RWPE2 (cell line): ENCODE measurements around the gene SCYGR7.

Experiments
- ATAC-seq: fragments of 200-7000 bp; cut with Tn5 transposase; 3 replicates; pipeline ENCODE4 v1.9.1; 2021; ENCODE audit warnings: low read depth
- DNase-seq: peaks from one replicate; pipeline ENCODE4 v3.0.0-alpha.2; 2020; ENCODE audit warnings: low spot score
- H3K27ac ChIP-seq: fragments of 450-650 bp; 2 replicates; pipeline ENCODE4 v1.5.1; 2017; ENCODE audit warnings: mild to moderate bottlenecking; ENCODE audit not compliant: poor library complexity, severe bottlenecking
- H3K27me3 ChIP-seq: fragments of 250-450 bp; sonication (Bioruptor Pico); 2 replicates; pipeline ENCODE4 v1.5.1; 2021; ENCODE audit warnings: mild to moderate bottlenecking, moderate library complexity; ENCODE audit not compliant: insufficient read depth, poor library complexity, severe bottlenecking
- H3K36me3 ChIP-seq: fragments of 250-450 bp; sonication (Bioruptor Pico); 2 replicates; pipeline ENCODE4 v1.5.1; 2020; ENCODE audit warnings: low read depth, mild to moderate bottlenecking, moderate library complexity
- H3K4me1 ChIP-seq: fragments of 250-450 bp; sonication (Bioruptor Pico); 2 replicates; pipeline ENCODE4 v1.5.1; 2021; ENCODE audit warnings: mild to moderate bottlenecking, moderate library complexity; ENCODE audit not compliant: insufficient read depth, poor library complexity, severe bottlenecking
- H3K4me3 ChIP-seq: fragments of 250-450 bp; sonication (Bioruptor Pico); 2 replicates; pipeline ENCODE4 v1.5.1; 2021; ENCODE audit warnings: mild to moderate bottlenecking, moderate library complexity; ENCODE audit not compliant: severe bottlenecking
- H3K9me3 ChIP-seq: fragments of 250-450 bp; sonication (Bioruptor Pico); 2 replicates; pipeline ENCODE4 v1.5.1; 2021; ENCODE audit warnings: mild to moderate bottlenecking, moderate library complexity; ENCODE audit not compliant: severe bottlenecking
- CTCF ChIP-seq: fragments of 450-650 bp; IDR thresholded peaks from one replicate; pipeline ENCODE4 v1.5.1; 2017; ENCODE audit warnings: mild to moderate bottlenecking, moderate library complexity; ENCODE audit not compliant: poor library complexity, severe bottlenecking

The SCYGR7 gene

GRCh38 chr2:227703280-227703732, 24.8 kb upstream of the SCYGR7 start:
- ATAC-seq (peak; percentile 92), DNase-seq (no peak)
- Histone ChIP-seq H3K9me3 (no peaks in the 10 kb centered on the region), H3K27ac (peak overlapping the region; percentile 50), H3K4me1 (peaks cover 19% of the 10 kb centered on the region), H3K27me3 (no peaks in the 10 kb centered on the region), H3K4me3 (no peak overlapping the region), H3K36me3 (no peaks in the 10 kb centered on the region)
- TF ChIP-seq CTCF, result no peak

GRCh38 chr2:227703961-227704360, 24.2 kb upstream of the SCYGR7 start:
- Histone ChIP-seq H3K27ac (peak overlapping the region; percentile 50), H3K27me3 (no peaks in the 10 kb centered on the region), H3K9me3 (no peaks in the 10 kb centered on the region), H3K4me3 (no peak overlapping the region), H3K36me3 (no peaks in the 10 kb centered on the region), H3K4me1 (peaks cover 19% of the 10 kb centered on the region)
- TF ChIP-seq CTCF, result no peak
- ATAC-seq (peak; percentile 61), DNase-seq (no peak)

GRCh38 chr2:227706859-227707258, 21.3 kb upstream of the SCYGR7 start:
- no peak for TF ChIP-seq CTCF
- H3K4me1 ChIP-seq, result peaks cover 19% of the 10 kb centered on the region
- H3K27me3 ChIP-seq, result no peaks in the 10 kb centered on the region
- no peak for DNase-seq
- H3K27ac ChIP-seq, result no peak overlapping the region
- H3K36me3 ChIP-seq, result no peaks in the 10 kb centered on the region
- no peaks in the 10 kb centered on the region for H3K9me3 ChIP-seq
- H3K4me3 ChIP-seq, result no peak overlapping the region
- no peak for ATAC-seq

GRCh38 chr2:227707390-227707789, 20.7 kb upstream of the SCYGR7 start:
- Histone ChIP-seq H3K4me1 (peaks cover 19% of the 10 kb centered on the region), H3K4me3 (no peak overlapping the region), H3K36me3 (no peaks in the 10 kb centered on the region), H3K9me3 (no peaks in the 10 kb centered on the region), H3K27ac (no peak overlapping the region), H3K27me3 (no peaks in the 10 kb centered on the region)
- no peak for TF ChIP-seq CTCF
- DNase-seq, result no peak
- no peak for ATAC-seq

- Histone ChIP-seq H3K27ac (no peak overlapping the region), H3K4me3 (no peak overlapping the region), H3K9me3 (no peaks in the 10 kb centered on the region), H3K36me3 (no peaks in the 10 kb centered on the region), H3K27me3 (no peaks in the 10 kb centered on the region), H3K4me1 (no peaks in the 10 kb centered on the region)
- no peak for TF ChIP-seq CTCF
- DNase-seq (no peak), ATAC-seq (no peak)
Observed at GRCh38 chr2:227710986-227711385, 17.1 kb upstream of the SCYGR7 start.
